EH (cell line): ENCODE data around the gene USP17L30.
A peak's percentile ranks its signal among the peaks of the same experiment; 100 is the strongest.
"Not testable (repeated sequence)": the region's sequence is repeated elsewhere in the genome, so short reads cannot be mapped to it uniquely, and the experiment has no call there.

Experiments
- DNase-seq: peaks from one replicate; pipeline ENCODE4 v3.0.0-alpha.2; 2015; ENCODE audit warnings: low read depth

USP17L30 gene

GRCh38 chr4:9362829-9363228, at the start of gene USP17L30:
USP17L30 (plus strand) TSS chr4:9363129; CDS start chr4:9363129, 0 bp downstream.
- DNase-seq: not testable (repeated sequence)

GRCh38 chr4:9324191-9324590, 38.7 kb upstream of the USP17L30 start:
- not testable (repeated sequence) for DNase-seq

GRCh38 chr4:9324865-9325264, 38.1 kb upstream of the USP17L30 start, which contains the start of gene USP17L24:
USP17L24 (plus strand) TSS chr4:9325165; CDS start chr4:9325165, 0 bp downstream.
- DNase-seq: not testable (repeated sequence)

GRCh38 chr4:9329611-9330010, 33.3 kb upstream of the USP17L30 start, which contains the start of gene USP17L25:
USP17L25 (plus strand) TSS chr4:9329911; CDS start chr4:9329911, 0 bp downstream.
- not testable (repeated sequence) for DNase-seq

- not testable (repeated sequence) for DNase-seq
Measured at GRCh38 chr4:9334358-9334757, 28.6 kb upstream of the USP17L30 start, which contains the start of gene USP17L26. USP17L26 (plus strand) TSS chr4:9334658; CDS start chr4:9334658, 0 bp downstream.

- DNase-seq: not testable (repeated sequence)
Measured at GRCh38 chr4:9339103-9339502, 23.8 kb upstream of the USP17L30 start, which contains the start of gene USP17L5. USP17L5 (plus strand) TSS chr4:9339403; CDS start chr4:9339403, 0 bp downstream.

GRCh38 chr4:9343848-9344247, 19.1 kb upstream of the USP17L30 start, which contains the start of gene USP17L27:
USP17L27 (plus strand) TSS chr4:9344148; CDS start chr4:9344148, 0 bp downstream.
- DNase-seq: not testable (repeated sequence)

GRCh38 chr4:9348593-9348992, 14.3 kb upstream of the USP17L30 start, which contains the start of gene USP17L28:
USP17L28 (plus strand) TSS chr4:9348893; CDS start chr4:9348893, 0 bp downstream.
- DNase-seq: not testable (repeated sequence)

- not testable (repeated sequence) for DNase-seq
Measured at GRCh38 chr4:9350866-9351265, 12.1 kb upstream of the USP17L30 start.

- DNase-seq: not testable (repeated sequence)
Measured at GRCh38 chr4:9353338-9353737, 9.6 kb upstream of the USP17L30 start, which contains the start of gene USP17L29. USP17L29 (plus strand) TSS chr4:9353638; CDS start chr4:9353638, 0 bp downstream.

- DNase-seq: not testable (repeated sequence)
Measured at GRCh38 chr4:9379881-9380280, 17.0 kb downstream of the USP17L30 start.

- DNase-seq: peak; percentile 1
Measured at GRCh38 chr4:9381012-9381534, 18.1 kb downstream of the USP17L30 start.

- no peak for DNase-seq
Measured at GRCh38 chr4:9384126-9384525, 21.2 kb downstream of the USP17L30 start.

- not testable (repeated sequence) for DNase-seq
Measured at GRCh38 chr4:9389001-9389400, 26.1 kb downstream of the USP17L30 start.

- DNase-seq: not testable (repeated sequence)
Measured at GRCh38 chr4:9405774-9406173, 42.8 kb downstream of the USP17L30 start.

GRCh38 chr4:9406491-9406890, 43.6 kb downstream of the USP17L30 start:
- not testable (repeated sequence) for DNase-seq

- DNase-seq: no peak
Measured at GRCh38 chr4:9409793-9410192, 46.9 kb downstream of the USP17L30 start.
